ENCODE data around the gene ALPK3.

- TF ChIP-seq CTCF (conservative IDR thresholded peaks at IDR 0.05) = no peak
- no peak for TF ChIP-seq ZFX (IDR thresholded peaks at IDR 0.05)
Observed at GRCh38 chr15:84831028-84831427, 13.9 kb downstream of the ALPK3 start.

All from C4-2B (cell line).